WI38 (cell line): Measurements from ENCODE around the gene MXRA8.
"Not testable (repeated sequence)": the region's sequence is repeated elsewhere in the genome, so short reads cannot be mapped to it uniquely, and the experiment has no call there.

Experiments used
- H3K4me3 ChIP-seq: 2 replicates; pipeline ENCODE4 v1.5.1; 2011; ENCODE audit warnings: low read depth, mild to moderate bottlenecking, control low read depth, low read length
- CTCF ChIP-seq: IDR thresholded peaks from 2 replicates; pipeline ENCODE4 v1.5.1; 2012; ENCODE audit warnings: low read depth, mild to moderate bottlenecking, control low read depth, low read length

MXRA8 gene

GRCh38 chr1:1388078-1388472 lies 29.7 kb upstream of the MXRA8 start:
- TF ChIP-seq CTCF = no peak
- no peak overlapping the region for H3K4me3 ChIP-seq

GRCh38 chr1:1387098-1388077 lies 29.0 kb upstream of the MXRA8 start:
- H3K4me3 ChIP-seq = no peak overlapping the region
- TF ChIP-seq CTCF = no peak

GRCh38 chr1:1385931-1386330 lies 27.6 kb upstream of the MXRA8 start:
- H3K4me3 ChIP-seq = no peak overlapping the region
- no peak for TF ChIP-seq CTCF

GRCh38 chr1:1385339-1385738 lies 27.0 kb upstream of the MXRA8 start:
- H3K4me3 ChIP-seq = not testable (repeated sequence)

- no peak for TF ChIP-seq CTCF
- H3K4me3 ChIP-seq = no peak overlapping the region
These were observed 22.9 kb upstream of the MXRA8 start for GRCh38 chr1:1381294-1381693.

- TF ChIP-seq CTCF = no peak
- no peak overlapping the region for H3K4me3 ChIP-seq
These were observed 22.5 kb upstream of the MXRA8 start for GRCh38 chr1:1380860-1381259.

GRCh38 chr1:1377540-1378205 lies 19.3 kb upstream of the MXRA8 start:
- no peak overlapping the region for H3K4me3 ChIP-seq
- no peak for TF ChIP-seq CTCF
